Loucy (cell line): ENCODE results near the gene PGK1.

Source experiments
- CTCF ChIP-seq: fragments of 200-600 bp; sonication (generic); conservative IDR thresholded peaks from 2 replicates; pipeline ENCODE4 v1.5.1; 2014; ENCODE audit warnings: mild to moderate bottlenecking, antibody characterized with exemption, low read length
- EZH2phosphoT487 ChIP-seq: fragments of 200-600 bp; IDR thresholded peaks from 2 replicates; pipeline ENCODE4 v1.6.1; 2018; ENCODE audit warnings: antibody characterized with exemption, mild to moderate bottlenecking, moderate library complexity, borderline replicate concordance

GRCh38 chrX:78131117-78131516 lies 27.1 kb downstream of the PGK1 start:
- TF ChIP-seq CTCF (no peak), EZH2phosphoT487 (no peak)
